Measurements from ENCODE around the gene CD22. TPM values are rescaled to one million over a fixed set of nuclear protein-coding genes. Genes with fewer than 3 reads are reported as not detected.
"Not testable (repeated sequence)": the region's sequence is repeated elsewhere in the genome, so short reads cannot be mapped to it uniquely, and the experiment has no call there.

CD22 gene
- total RNA-seq (2014; rRNA removed; shearing (Covaris generic)), result not detected in 2 replicates

GRCh38 chr19:35328851-35329285 lies at the start of gene CD22:
TSS of gene CD22 (plus strand) at chr19:35329187. CDS start at chr19:35332041, 2,854 bp downstream.
- DNase-seq (ENCODE audit: low spot score), result no peak
- in situ Hi-C loops (cut with HindIII; ENCODE audit: low sequenced_read_pairs), result no loop called here

- in situ Hi-C loops (cut with HindIII; ENCODE audit: low sequenced_read_pairs), result no loop called here
- DNase-seq (ENCODE audit: low spot score), result no peak
These were observed 49.6 kb upstream of the CD22 start for GRCh38 chr19:35279374-35279773.

- in situ Hi-C loops (cut with HindIII; ENCODE audit: low sequenced_read_pairs), result no loop called here
- DNase-seq (ENCODE audit: low spot score), result no peak
These were observed 48.8 kb upstream of the CD22 start for GRCh38 chr19:35279985-35280821.

- in situ Hi-C loops (cut with HindIII; ENCODE audit: low sequenced_read_pairs), result no loop called here
- DNase-seq (ENCODE audit: low spot score), result no peak
These were observed 47.7 kb upstream of the CD22 start for GRCh38 chr19:35281303-35281702.

GRCh38 chr19:35284153-35285094 lies 44.6 kb upstream of the CD22 start:
- no peak for DNase-seq (ENCODE audit: low spot score)
- in situ Hi-C loops (cut with HindIII; ENCODE audit: low sequenced_read_pairs), result no loop called here

GRCh38 chr19:35285095-35285449 lies 43.9 kb upstream of the CD22 start:
- in situ Hi-C loops (cut with HindIII; ENCODE audit: low sequenced_read_pairs), result no loop called here

GRCh38 chr19:35285465-35285864 lies 43.5 kb upstream of the CD22 start:
- DNase-seq (ENCODE audit: low spot score); in situ Hi-C loops (cut with HindIII; ENCODE audit: low sequenced_read_pairs): not testable (repeated sequence)

More at GRCh38 chr19:35285095-35285449, 43.9 kb upstream of the CD22 start:
- no peak for DNase-seq (ENCODE audit: low spot score)

GRCh38 chr19:35286101-35286500 lies 42.9 kb upstream of the CD22 start:
- in situ Hi-C loops (cut with HindIII; ENCODE audit: low sequenced_read_pairs); DNase-seq (ENCODE audit: low spot score): not testable (repeated sequence)

- no peak for DNase-seq (ENCODE audit: low spot score)
- in situ Hi-C loops (cut with HindIII; ENCODE audit: low sequenced_read_pairs), result no loop called here
These were observed 41.3 kb upstream of the CD22 start for GRCh38 chr19:35287713-35288112.

GRCh38 chr19:35288331-35288730 lies 40.7 kb upstream of the CD22 start:
- no peak for DNase-seq (ENCODE audit: low spot score)
- in situ Hi-C loops (cut with HindIII; ENCODE audit: low sequenced_read_pairs), result no loop called here

GRCh38 chr19:35288906-35289305 lies 40.1 kb upstream of the CD22 start:
- in situ Hi-C loops (cut with HindIII; ENCODE audit: low sequenced_read_pairs), result no loop called here
- DNase-seq (ENCODE audit: low spot score), result no peak

GRCh38 chr19:35290381-35291127 lies 38.4 kb upstream of the CD22 start:
- in situ Hi-C loops (cut with HindIII; ENCODE audit: low sequenced_read_pairs), result no loop called here
- DNase-seq (ENCODE audit: low spot score), result no peak

GRCh38 chr19:35291259-35291658 lies 37.7 kb upstream of the CD22 start:
- in situ Hi-C loops (cut with HindIII; ENCODE audit: low sequenced_read_pairs), result no loop called here
- no peak for DNase-seq (ENCODE audit: low spot score)

- DNase-seq (ENCODE audit: low spot score), result no peak
- in situ Hi-C loops (cut with HindIII; ENCODE audit: low sequenced_read_pairs), result no loop called here
These were observed 37.1 kb upstream of the CD22 start, which contains the start of gene MAG for GRCh38 chr19:35291916-35292315. TSS of gene MAG (plus strand) at chr19:35292161. CDS start at chr19:35295409, 3,248 bp downstream.

- DNase-seq (ENCODE audit: low spot score), result no peak
- in situ Hi-C loops (cut with HindIII; ENCODE audit: low sequenced_read_pairs), result no loop called here
These were observed 36.3 kb upstream of the CD22 start for GRCh38 chr19:35292421-35293362.

- no peak for DNase-seq (ENCODE audit: low spot score)
- in situ Hi-C loops (cut with HindIII; ENCODE audit: low sequenced_read_pairs), result no loop called here
These were observed 35.6 kb upstream of the CD22 start for GRCh38 chr19:35293363-35293739.

- DNase-seq (ENCODE audit: low spot score), result no peak
- in situ Hi-C loops (cut with HindIII; ENCODE audit: low sequenced_read_pairs), result no loop called here
These were observed 35.2 kb upstream of the CD22 start for GRCh38 chr19:35293808-35294207.

- no peak for DNase-seq (ENCODE audit: low spot score)
- in situ Hi-C loops (cut with HindIII; ENCODE audit: low sequenced_read_pairs), result no loop called here
These were observed 34.7 kb upstream of the CD22 start for GRCh38 chr19:35294328-35294727.
